ENCODE data around the gene WDR31.
A peak's percentile ranks its signal among the peaks of the same experiment; 100 is the strongest.
"Not testable (repeated sequence)": the region's sequence is repeated elsewhere in the genome, so short reads cannot be mapped to it uniquely, and the experiment has no call there.

WDR31 gene

DNA sequence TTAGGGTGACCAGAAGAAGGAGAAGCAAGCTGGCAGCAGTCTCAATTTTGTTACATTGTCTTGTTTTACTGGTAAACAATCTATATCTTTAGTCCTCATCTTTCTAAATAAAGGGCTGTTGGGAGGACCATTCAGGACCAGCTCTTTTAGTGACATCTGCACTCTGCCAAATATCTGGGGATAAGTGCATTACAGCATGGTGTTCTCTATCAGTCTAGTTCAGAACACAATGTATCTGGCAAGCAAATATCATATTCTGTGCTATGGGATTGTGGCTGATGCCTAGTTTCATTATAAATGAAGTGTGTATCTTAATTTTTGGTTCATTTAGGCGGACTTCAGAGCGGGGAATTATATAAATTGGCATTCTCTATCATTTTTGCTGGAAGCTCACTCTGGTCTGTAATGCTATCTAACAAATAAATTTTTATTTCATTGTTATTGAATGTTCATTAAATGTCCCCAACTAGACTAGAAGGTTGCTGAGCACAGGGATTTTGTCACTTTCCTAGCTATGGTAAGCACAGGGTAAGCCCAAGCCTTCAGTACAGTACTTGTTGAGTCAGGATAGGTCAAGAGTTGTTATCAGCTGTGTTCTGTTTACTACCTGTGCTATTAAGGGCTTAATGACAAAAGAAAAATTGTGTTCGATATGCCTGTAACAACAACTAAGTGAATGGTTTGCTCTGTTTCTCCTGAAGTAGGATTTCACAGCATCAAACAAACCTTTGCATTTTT, 11.9 kb downstream of the WDR31 start:
- no peak for DNase-seq

DNA sequence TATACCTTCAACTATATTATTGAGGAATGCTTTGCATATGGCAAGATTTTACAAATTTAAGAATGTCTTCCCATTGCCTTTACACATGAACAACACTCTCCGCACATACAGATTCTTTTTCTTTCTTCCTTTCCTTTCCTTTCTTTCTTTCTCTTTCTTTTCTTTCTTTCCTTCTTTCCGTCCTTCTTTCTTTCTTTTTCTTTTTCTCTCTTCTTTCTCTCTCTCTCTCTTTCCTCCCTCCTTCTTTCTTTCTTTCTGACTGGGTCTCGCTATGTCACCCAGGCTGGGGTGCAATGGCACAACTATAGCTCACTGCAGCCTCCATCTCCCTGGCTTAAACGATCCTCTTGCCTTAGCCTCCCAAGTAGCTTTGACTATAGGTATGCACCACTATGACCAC, 13.8 kb downstream of the WDR31 start:
- no peak for DNase-seq

DNA sequence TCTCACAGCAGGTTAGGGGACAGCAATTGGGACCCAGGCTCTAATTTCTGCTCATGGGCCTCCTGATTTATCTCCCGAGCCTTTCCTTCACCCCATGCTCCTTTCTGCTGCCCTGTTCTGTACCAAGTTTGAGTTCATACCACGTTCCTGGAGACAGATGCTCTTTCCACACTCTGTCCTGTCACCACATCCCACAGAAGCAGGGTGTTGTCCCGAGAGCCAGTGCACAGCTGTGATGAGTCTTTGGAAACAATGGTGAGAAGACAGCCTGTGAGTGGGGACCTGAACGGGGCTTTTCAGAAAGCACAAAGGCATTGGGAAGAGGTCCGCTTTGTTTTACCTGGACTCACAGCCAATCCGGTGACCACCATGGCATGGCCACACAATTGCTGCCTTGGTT, 17.4 kb downstream of the WDR31 start:
- no peak for DNase-seq

DNA sequence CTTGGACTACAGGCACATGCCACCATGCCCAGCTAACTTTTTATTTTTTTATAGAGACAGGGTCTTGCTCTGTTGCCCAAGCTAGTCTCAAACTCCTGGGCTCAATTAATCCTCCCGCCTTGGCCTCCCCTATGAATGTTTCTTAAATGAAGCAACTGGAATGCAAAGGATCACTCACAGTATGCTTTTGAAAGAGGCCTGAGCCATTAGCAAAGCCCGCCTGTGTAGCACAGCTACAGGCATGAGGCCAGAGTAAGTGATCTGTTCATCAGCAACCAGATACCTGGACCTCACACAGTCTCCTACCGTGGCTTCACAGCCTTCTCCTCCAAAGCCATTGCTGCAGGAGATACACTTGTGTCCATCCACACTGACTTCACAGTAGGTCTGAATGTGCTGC, 20.0 kb downstream of the WDR31 start:
- DNase-seq: no peak

DNA sequence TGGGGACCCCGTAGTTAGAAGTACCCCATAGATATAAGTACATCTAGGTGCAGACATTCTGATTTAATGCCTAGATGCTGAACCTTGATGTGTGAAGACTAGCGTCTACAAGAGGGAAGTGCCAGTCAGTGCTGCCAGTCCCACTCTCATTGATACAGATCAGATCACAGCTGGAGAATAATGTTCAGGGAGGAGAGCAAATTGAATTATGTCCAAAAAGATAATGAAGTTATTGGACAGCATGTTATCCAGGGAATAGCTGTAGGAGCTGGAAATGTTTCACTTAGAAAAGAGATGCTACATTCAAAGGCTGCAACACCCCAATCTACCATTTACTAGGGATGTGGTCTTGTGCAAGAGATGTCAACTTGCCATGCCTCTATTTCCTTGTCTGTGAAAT, 21.0 kb downstream of the WDR31 start:
- no peak for DNase-seq

DNA sequence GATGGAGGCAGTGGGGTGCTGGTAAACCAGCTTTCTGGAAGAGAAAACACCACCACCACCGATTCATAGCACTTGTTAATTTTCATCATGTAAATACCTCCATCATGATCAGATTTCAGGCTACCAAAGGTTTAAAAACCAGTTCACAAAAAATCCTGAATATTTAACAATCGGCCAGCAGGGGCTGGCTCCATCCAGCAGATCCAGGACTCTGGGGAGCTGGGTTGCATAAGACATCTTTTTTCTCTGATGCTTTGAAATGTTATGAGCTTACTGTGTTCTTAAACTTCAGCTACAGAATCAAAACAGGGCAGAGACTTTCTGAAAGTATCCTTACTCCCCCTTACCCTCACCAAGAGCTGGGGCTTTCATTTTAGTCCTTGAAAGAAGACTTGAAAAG, 22.3 kb downstream of the WDR31 start:
- no peak for DNase-seq

DNA sequence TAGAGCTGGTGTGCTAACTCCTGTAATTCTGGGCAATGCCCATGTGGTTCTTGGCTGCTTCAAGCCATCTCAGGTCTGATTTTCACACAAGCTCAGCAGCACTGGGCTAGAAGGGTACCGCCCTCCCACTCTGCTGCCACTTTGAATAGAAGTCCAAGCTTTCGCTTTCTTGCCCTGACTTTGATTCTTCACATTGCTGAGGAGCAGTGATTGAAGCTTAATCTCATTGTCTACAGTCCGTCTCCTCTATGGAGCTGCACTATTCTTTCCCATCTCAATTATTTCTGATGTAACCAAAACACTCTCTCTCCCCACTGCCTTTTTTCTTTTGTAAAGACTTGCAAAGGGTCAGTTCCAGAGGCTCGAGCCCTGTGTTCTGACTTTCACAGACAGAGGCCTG, 24.0 kb downstream of the WDR31 start:
- DNase-seq: no peak

DNA sequence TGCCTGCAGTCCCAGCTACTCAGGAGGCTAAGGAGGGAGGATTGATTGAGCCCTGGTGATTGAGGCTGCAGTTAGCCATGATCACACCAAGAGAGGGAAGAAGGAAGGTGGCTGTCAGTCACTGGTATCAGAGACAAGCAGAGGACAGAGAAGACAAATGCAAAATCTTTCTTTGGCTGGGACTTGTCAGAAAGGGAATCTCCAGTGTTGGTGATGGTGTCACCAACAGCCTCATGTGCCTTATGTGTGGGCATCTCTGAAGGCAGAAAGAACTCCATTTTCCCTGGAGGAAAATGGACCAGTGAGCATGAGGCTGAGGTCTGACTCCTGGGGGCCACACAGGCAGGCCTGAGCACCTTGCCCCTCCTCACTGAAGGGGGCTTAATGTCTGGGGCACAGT, 24.8 kb downstream of the WDR31 start:
- no peak for DNase-seq

DNA sequence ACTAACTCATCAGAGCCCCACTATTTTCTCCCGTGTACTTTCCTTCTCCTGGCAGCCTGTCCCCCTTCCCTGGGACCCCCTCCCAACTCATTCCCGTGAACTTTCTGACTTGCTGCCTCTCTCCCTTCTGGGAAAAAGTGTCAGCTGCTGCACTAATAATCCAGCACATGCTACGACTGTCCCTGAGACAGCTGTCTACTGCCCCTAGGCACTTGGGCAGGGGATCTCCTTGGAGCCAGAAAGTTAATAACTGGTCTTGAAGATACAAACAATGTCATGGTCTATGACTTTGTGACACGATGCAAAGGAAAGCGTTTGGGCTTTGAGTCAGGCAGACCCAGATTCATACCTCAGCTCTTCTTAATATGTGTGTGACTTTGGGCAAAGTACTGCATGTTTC, 26.8 kb downstream of the WDR31 start:
- no peak for DNase-seq

DNA sequence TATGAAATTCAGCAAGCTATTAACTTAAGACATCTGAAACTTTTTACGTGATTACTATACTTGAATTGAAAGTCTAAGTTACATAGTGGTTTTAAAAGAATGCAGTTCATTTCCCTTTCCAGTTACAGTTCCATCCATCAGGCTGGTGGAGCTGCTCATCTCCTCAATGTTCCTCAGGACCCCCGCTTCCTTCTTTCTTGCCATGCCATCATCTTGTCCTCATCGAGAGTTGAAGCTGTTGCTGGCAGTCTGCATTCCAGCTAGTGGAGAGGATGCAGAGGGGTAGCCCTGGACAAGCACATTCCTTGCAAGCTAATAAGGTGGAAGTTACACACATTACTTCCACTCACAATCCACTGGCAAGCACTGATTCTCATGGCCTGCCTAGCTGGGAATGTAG, 28.1 kb downstream of the WDR31 start:
- peak; percentile 42 for DNase-seq

DNA sequence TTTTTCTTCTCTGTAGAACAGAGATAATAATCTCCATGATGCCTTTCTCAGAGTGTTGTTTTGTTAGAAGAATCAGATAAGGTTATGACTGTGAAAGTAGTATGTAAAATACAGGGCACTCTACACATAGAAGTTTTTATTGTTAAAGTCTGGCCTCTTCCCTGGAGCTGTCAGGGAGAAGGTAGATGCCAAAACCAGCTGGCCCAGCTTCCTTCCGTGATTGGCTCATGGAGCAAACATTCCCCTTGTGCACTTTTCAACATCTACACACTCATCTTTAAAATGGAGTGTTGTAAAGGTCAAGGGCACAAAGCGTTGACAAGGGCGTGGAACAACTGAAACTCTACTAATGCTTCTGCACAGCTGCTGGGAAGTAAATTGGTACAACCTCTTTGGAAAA, 29.5 kb downstream of the WDR31 start:
- no peak for DNase-seq

DNA sequence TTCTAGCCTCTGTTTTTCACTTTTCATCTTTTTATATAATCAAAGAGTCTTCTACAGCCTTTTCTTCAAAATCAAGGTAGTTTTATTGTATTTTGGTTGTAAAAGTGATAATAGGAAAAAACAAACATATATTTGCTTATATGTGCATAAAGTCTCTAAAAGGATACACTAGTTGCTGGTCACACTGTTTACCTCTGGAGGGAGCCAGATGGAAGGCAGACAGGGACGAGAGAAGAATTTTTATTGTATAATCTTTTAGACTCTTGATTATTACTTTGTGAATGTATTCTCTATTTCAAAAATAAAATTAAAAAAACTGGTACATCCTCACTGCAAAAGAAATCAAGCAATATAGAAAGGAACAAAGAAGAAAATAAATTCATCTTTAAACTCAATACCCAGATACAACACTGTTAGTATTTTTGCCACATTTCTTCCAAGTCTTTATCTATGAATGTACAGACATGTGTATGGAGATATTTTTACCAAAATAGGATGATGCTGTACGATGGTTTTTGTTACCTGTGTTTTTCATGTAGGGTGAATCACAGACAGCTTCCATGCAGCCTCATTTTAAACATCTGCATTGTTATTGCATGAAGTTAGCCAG, 30.8 kb downstream of the WDR31 start:
- DNase-seq: peak; percentile 37

DNA sequence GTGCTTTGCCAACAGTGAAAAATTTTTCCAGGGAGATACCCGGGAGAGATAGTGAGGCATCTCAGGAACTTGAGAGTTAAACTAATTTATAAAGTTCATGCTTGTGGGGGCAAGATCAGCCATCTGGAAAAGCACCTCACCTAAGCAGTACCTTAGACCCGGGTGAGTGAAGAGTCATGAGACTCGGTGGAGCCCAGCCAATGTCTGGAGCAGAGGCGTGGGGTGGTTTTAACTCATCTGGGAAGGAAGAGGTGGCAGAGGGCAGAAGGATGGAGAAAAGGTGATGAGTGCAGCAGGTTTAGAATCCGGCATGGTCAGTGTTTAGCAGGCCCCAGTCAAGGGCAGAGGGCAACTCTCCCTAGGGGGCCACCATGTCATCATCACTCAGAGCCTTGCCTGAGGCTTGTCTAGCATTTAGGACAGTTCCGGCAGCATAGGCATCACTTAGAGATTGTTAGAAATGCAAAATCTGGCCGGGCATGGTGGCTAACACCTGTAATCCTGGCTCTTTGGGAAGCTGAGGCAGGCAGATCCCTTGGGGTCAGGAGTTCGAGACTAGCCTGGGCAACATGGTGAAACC, 32.6 kb downstream of the WDR31 start:
- DNase-seq: no peak

DNA sequence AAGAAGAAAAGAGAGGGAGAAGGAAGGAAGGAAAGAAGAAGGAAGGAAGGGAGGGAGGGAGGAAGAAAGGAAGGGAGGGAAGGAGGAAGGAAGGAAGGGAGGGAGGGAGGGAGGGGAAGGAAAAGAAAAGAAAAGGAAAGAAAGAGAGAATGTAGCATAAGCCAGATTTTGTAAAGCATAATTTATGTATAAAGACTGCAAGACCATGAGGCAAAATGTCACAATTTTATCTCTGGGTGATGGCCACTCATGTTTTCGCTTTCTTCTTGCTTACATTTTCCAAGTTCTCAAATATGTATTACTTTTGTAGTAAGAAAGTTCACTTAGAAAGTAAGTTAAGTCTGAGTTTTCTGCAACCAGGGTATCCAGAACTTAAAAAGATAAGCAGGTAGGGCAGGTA, 33.5 kb downstream of the WDR31 start:
- DNase-seq: no peak

DNA sequence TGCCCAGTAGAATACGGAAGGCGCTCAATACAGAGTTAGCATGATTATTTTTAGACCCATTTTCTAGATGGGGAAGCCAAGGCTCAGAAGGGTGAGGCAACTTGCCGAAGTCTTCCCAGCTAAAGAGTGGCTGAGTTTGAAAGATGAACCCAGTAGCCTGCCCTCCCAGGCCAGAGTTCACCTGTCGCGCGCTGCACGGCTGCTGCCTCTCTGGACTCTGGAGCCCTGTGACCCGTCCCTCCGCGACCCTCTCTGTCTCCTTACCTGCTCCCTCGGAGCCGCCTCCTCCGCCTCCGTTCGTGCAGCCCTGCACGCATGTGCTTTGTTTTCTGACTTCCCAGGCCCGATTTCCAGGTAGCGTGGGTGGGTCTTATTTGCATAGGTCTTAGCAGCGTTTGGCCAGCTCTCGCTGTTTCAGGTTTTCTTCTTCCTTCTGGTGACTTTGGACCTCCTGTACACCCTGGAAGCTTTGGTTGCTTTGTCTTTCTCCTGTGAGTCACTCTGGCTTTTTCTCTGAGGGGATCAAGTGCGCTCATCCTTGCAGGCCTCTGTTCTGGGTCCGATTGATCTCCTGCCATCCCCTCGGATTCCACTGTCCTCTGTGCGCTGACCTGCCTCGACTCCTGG, 37.2 kb downstream of the WDR31 start, which contains the start of gene RNF183:
TSS of gene RNF183 (minus strand) at position 585 of the 627 bp plus-strand sequence. CDS start 5,192 bp downstream, outside the sequence.
- no peak for DNase-seq

DNA sequence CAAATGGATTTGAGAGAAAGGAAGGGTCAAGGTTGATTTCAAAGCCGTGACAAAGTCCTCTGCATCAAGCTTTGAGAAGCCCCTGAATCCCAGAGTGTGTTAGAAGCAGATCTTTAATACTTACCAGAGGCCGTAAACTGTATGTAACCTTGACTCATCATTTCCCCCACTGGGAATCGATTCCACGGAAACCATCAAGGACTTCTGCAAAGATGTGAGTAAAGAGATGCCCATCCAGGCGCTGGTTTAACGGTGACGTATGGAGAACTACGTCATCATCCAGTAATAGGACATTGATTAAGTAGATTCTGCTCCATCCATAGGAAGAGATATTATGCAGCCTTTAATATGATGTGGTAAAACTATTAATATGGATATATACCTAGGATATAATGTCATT, 38.5 kb downstream of the WDR31 start:
- DNase-seq: peak; percentile 15

DNA sequence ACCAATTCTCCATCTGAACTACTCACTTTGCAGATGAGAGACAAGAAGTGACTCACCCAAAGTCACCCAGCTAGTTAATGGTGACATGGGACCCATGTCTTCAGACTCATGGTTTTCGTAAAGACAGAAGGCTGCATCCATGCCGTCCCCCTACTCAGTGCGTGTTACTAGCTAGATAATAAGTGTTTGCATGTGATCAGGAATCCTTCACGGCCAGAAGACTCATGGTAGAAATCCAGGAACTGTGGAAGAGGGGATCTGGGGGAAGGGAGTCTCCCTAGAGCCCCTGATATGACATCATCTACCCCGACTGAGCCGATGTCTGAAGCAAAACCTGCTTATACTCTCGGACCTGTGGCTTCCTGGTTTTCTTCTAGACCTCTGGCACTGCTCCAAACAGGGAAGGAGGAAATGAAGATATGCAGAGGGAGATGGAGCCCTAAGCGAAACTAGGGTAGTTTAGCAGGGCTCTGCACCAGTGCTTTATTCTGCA, 40.2 kb downstream of the WDR31 start:
- peak; percentile 35 for DNase-seq

DNA sequence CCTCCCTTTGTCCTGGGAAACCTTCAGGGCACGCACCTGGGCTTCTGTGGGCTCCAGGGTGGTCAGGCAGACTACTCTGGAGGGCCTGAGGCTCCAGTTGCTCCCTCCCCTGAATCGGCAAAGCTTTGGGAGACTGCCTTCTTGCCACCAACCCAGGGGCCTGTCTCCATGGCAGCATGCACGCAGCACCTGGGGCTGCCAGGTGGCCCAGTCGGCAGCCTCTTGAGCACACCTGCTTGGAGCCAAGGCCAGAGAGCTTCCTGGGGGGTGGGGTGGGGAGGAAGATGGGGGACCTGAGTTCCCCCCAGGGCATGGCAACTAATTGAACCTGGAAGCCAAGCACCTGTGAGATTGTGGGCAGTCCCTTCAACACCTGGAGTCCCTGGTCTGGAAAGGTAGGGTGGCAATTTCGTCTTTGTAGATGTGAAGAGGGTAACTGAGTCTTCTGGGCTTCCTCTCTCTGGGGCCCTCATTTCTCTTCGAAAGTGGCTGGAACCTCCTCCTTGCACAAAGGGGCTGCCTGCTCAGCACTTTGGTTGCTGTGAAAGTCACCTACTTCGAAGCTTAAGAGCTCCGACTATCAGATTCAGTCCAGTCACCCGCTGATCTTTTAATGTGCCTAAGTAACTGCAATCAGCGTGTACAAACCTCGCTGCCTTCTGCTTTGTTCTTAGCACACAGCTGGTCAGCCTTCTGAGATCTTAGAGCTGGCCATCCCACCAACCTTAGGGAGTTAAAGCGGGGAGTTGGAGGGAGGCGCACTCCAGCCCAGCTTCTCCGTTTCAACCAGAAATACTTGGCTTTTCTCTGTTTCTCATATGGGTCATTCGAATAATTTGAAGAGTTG, 40.9 kb downstream of the WDR31 start:
- DNase-seq: no peak

DNA sequence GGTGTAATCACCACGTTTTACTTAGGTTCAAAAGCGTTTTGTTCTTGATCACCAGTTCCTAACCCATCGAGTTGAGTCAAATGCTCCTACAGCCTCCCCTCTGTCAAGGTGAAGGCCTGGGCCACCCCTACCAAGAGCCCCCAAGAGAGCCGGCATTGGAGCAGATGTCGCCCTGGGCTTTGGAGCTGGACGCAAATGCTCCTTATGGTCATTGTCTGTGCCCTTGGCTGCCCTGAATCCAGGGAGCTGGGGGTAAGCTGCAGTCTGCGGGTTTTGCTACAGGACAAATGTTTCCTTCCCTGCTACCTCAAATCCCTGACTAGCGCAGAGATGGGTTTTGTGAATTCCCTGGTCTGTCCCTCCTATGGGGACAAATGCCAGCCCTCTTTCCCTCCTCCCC, 41.8 kb downstream of the WDR31 start:
- no peak for DNase-seq

DNA sequence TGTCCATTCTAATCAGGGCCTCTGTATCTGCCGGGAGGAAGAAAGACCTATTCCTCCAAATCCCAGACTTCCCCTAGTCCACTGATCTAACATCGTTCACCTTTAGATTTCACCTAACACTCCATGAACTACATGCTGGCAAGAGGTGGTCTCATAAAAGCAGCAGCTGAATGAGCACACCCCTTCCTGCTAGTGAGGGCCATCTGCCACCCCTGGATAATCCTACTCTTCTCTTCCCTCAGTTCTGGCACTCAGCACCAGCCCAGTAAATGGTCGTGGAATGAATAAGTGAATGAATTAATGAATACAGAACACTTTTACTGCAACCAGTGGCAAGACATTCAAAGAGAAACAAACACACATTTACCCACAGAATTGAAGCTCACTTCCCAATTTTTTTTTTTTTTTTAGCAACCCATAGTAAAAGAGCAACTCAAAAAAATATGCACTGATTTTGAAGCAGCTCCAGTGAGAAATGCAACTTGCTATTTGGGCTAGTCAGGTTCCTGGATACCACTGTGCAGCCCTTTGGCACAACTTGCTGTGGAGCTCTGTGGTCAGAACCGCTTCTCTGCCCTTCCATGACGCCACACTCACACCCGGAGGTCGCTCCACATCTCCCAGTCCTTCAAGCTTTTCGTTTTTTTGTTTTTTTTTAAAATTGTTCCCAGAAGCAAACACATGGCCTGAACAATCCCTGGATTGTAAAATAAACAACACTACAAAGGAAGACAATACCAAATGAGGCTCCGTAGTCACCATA, 43.1 kb downstream of the WDR31 start:
- DNase-seq: no peak

DNA sequence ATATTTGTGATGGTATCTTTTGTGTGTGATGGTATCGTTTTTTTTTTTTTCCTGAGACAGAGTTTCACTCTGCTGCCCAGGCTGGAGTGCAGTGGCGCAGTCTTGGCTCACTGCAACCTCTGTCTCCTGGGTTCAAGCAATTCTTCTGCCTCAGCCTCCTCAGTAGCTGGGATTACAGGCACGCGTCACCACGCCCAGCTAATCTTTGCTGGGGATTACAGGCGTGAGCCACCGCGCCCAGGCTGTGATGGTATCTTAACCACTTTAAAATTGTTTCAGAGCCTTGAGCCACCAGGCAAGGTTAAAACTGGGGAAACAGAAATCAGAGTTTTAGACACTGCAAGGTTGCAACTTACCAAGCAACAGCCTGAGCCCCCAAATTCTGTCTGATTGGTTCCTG, 43.8 kb downstream of the WDR31 start:
- not testable (repeated sequence) for DNase-seq

DNA sequence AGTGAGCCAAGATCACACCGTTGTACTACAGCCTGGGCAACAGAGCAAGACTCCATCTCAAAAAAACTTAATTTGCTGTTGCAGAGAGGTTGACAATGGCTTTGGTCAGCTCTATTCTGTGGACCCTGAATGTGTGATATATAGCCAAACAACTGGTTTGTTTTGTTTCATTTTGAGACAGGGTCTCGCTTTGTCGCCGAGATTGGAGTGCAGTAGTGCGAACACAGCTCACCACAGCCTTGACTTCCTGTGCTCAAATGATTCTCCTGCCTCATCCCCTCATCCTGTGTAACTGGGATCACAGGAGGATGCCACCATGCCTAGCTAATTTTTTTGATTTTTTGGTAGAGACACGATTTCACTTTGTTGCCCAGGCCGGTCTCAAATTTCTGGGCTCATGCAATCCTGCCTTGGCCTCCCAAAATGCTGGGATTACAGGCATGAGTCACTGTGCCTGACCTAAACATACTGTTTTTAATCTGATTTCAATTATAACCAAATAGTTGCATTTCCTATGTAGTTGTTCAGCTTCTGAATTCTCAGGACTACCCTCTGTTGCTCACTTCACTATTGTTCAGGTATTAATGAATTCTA, 46.7 kb downstream of the WDR31 start:
- DNase-seq: peak; percentile 63

All from fibroblast of skin of right biceps (primary cell).